NT2/D1 (cell line): ENCODE data around the gene EXOSC1.
A peak's percentile ranks its signal among the peaks of the same experiment; 100 is the strongest.
"Not testable (repeated sequence)": the region's sequence is repeated elsewhere in the genome, so short reads cannot be mapped to it uniquely, and the experiment has no call there.

Experiments
- DNase-seq: peaks from one replicate; pipeline ENCODE4 v3.0.0-alpha.2; 2011; ENCODE audit warnings: low read depth, low spot score
- H3K27me3 ChIP-seq: 2 replicates; pipeline ENCODE4 v1.6.0; 2011; ENCODE audit warnings: mild to moderate bottlenecking; ENCODE audit not compliant: insufficient read length, insufficient read depth
- H3K36me3 ChIP-seq: 2 replicates; pipeline ENCODE4 v1.6.1; 2011; ENCODE audit warnings: mild to moderate bottlenecking, low read length, mixed read lengths; ENCODE audit not compliant: insufficient read depth, insufficient read length
- H3K4me1 ChIP-seq: 2 replicates; pipeline ENCODE4 v1.5.1; 2011; ENCODE audit not compliant: insufficient read depth, insufficient read length
- H3K4me3 ChIP-seq: 2 replicates; pipeline ENCODE4 v1.5.1; 2011; ENCODE audit warnings: low read depth; ENCODE audit not compliant: insufficient read length
- H3K9ac ChIP-seq: 2 replicates; pipeline ENCODE4 v1.6.0; 2011; ENCODE audit warnings: low read depth; ENCODE audit not compliant: insufficient read length
- H3K9me3 ChIP-seq: 2 replicates; pipeline ENCODE4 v1.5.1; 2011; ENCODE audit warnings: mild to moderate bottlenecking, low read length; ENCODE audit not compliant: insufficient read depth
- SUZ12 ChIP-seq: IDR thresholded peaks from 2 replicates; pipeline ENCODE4 v1.6.1; 2011; ENCODE audit not compliant: insufficient read length, insufficient read depth; ENCODE audit errors: extremely low read depth
- YY1 ChIP-seq: IDR thresholded peaks from 2 replicates; pipeline ENCODE4 v1.6.1; 2011; ENCODE audit not compliant: insufficient read length, insufficient read depth
- ZNF274 ChIP-seq: IDR thresholded peaks from 2 replicates; pipeline ENCODE4 v1.6.1; 2011; ENCODE audit warnings: mild to moderate bottlenecking, low read depth, low read length

Gene EXOSC1

DNA sequence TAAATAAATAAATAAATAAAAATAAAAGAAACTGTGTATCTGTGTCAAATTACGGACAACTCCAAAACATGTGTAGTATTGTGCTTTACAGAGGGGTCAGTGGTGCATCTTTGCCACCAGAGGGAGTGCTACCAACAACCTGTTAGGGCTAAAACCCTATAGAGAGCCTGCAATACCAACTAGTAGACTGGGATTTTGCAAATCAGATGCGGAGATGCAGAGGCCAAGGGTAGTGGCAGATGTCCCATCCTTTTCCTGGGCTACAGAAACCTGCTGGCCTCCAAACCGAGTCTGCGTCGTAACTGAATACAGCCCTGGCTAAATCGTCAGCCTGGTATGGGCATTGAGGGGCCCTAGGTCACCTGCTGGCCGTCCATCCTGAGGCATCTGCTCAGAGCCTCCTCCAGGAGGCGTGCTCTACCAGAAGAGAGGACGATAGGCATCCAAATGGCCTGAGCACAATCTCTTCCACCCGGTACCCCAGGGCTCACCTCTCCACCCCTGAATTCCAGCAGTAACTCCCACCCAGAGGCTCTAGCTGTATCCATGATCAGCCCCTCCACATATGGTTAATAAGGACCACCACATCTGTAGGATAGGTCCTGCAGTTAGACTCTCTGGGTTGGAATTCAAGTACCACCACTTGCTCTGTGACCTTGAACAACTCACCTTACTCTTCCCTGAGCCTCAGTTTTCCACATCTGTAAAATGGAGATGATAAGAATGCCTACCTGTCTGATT, 38.4 kb downstream of the EXOSC1 start:
- no peak overlapping the region for H3K4me3 ChIP-seq
- H3K9ac ChIP-seq, result peak overlapping the region; percentile 8
- no peaks in the 10 kb centered on the region for H3K36me3 ChIP-seq
- H3K4me1 ChIP-seq, result no peaks in the 10 kb centered on the region
- no peaks in the 10 kb centered on the region for H3K27me3 ChIP-seq
- no peaks in the 10 kb centered on the region for H3K9me3 ChIP-seq
- TF ChIP-seq ZNF274, result no peak
- no peak for TF ChIP-seq YY1
- TF ChIP-seq SUZ12, result no peak
- peak; percentile 60 for DNase-seq

DNA sequence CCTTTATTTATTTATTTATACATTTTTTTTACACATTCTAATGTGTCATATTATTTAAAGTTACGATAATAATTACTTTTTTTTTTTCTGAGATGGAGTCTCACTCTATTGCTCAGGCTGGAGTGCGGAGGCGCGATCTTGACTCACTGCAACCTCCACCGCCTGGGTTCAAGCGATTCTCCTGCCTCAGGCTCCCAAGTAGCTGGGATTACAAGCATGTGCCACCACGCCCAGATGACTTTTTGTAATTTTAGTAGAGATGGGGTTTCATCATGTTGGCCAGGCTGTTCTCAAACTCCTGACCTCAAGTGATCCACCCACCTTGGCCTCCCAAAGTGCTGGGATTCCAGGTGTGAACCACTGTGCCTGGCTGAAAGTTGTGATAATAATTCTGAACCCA, 39.3 kb downstream of the EXOSC1 start:
- not testable (repeated sequence) for H3K4me1 ChIP-seq, DNase-seq, H3K9ac ChIP-seq, H3K36me3 ChIP-seq, H3K9me3 ChIP-seq, H3K4me3 ChIP-seq, H3K27me3 ChIP-seq

DNA sequence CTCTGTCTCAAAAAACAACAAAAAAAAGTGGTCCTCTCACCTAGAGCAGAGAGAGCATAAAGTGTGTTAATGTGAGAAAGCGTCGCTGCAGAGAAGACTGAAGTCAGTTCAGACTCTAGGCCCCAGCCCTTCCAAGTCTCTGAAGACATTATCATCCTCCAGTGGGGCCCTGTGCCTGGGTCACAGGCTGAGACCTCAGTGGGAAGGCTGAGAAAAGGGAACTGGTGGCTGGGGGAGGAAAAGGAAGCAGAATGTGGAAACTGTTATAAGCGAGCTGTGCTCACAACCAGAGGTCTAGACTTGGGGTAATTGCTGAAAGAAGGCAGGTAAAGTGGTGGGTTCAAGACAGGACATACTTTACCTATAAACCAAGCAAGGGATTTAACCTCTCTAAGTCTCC, 39.7 kb downstream of the EXOSC1 start:
- Histone ChIP-seq H3K27me3 (no peaks in the 10 kb centered on the region), H3K4me3 (no peak overlapping the region), H3K4me1 (no peaks in the 10 kb centered on the region), H3K9me3 (no peaks in the 10 kb centered on the region), H3K36me3 (no peaks in the 10 kb centered on the region), H3K9ac (no peak overlapping the region)
- no peak for TF ChIP-seq YY1
- TF ChIP-seq ZNF274, result no peak
- TF ChIP-seq SUZ12, result no peak
- DNase-seq, result no peak

DNA sequence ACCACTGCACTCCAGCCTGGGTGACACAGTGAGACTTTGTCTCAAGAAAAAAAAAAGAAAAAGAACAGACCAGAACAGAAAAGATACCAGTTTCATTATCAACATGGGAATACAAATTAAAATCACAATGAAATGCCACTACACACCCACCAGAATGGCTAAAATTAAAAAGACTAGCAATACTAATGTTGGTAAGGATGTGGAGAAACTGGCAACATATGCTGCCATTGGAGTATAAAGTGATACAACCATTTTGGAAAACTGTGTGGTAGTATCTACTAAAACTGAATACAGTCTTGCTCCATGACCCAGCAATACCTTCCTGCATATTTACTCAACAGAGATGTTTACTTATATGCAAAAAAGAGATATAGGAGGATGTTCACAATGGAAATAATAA, 41.8 kb downstream of the EXOSC1 start:
- H3K4me1 ChIP-seq, result no peaks in the 10 kb centered on the region
- DNase-seq, result no peak
- no peak overlapping the region for H3K4me3 ChIP-seq
- H3K27me3 ChIP-seq, result no peaks in the 10 kb centered on the region
- no peaks in the 10 kb centered on the region for H3K36me3 ChIP-seq
- H3K9ac ChIP-seq, result no peak overlapping the region
- TF ChIP-seq SUZ12 (no peak), YY1 (no peak), ZNF274 (no peak)
- no peaks in the 10 kb centered on the region for H3K9me3 ChIP-seq

- TF ChIP-seq SUZ12 (no peak), YY1 (no peak), ZNF274 (no peak)
- H3K9ac ChIP-seq, result no peak overlapping the region
- peaks cover 10% of the 10 kb centered on the region for H3K36me3 ChIP-seq
- no peaks in the 10 kb centered on the region for H3K9me3 ChIP-seq
- DNase-seq, result no peak
- H3K4me1 ChIP-seq, result no peaks in the 10 kb centered on the region
- peak overlapping the region; percentile 85 for H3K4me3 ChIP-seq
- H3K27me3 ChIP-seq, result no peaks in the 10 kb centered on the region
These were observed 44.3 kb downstream of the EXOSC1 start for GRCh38 chr10:97401455-97401919.

DNA sequence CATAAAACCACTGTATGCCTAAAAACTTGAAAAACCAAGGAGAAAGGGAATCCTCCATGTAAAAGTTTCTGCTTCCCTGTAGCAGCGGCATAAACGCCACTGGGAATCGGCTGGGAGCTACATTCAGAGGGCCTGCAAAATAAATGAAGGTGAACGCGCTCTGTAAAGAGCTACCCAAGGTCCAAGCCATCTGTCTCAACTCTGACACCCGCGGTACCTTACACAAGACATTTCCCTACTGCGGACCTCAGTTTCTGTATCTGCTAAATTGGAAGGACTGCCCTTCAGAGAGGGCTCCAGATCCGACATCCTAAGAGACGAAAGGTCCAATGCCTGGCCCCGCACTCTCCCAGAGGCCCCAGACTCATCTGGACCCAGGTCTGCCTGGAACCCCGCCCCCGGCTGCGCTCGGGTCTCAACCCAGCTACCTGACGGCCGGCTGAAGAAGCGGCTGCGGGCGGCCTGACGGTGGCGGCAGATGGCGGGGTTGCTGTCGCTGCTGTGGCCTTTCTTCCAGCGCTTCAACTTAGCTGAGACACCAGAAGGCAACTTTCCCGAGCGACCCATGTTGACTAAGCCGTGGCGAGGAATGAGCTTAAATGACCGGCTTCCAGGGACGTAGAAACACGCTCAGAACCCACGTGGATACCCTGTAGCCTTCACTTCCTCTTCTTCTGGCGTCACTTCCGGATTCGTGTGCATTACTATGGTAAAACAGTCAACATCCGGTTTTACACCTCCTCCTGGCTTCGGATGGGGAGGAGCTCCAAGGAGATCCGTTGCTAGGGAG, 44.9 kb downstream of the EXOSC1 start, which contains the start of gene RRP12:
RRP12 (minus strand) TSS at position 676 of the 790 bp plus-strand sequence; CDS start at position 567, 109 bp downstream.
- Histone ChIP-seq H3K4me3 (peak within 1 kb of the TSS; percentile 85), H3K36me3 (peaks cover 16% of the 10 kb centered on the region), H3K4me1 (no peaks in the 10 kb centered on the region), H3K27me3 (no peaks in the 10 kb centered on the region), H3K9me3 (no peaks in the 10 kb centered on the region), H3K9ac (peak within 1 kb of the TSS; percentile 88)
- TF ChIP-seq SUZ12, result no peak
- no peak for TF ChIP-seq YY1
- TF ChIP-seq ZNF274, result no peak
- peak; percentile 90 for DNase-seq

GRCh38 chr10:97399843-97400545, 45.8 kb downstream of the EXOSC1 start:
- H3K4me1 ChIP-seq, result no peaks in the 10 kb centered on the region
- DNase-seq, result no peak
- H3K9me3 ChIP-seq, result no peaks in the 10 kb centered on the region
- H3K27me3 ChIP-seq, result no peaks in the 10 kb centered on the region
- peaks cover 23% of the 10 kb centered on the region for H3K36me3 ChIP-seq
- H3K4me3 ChIP-seq, result peak overlapping the region; percentile 85
- TF ChIP-seq ZNF274, result no peak
- H3K9ac ChIP-seq, result peak overlapping the region; percentile 88
